Prostate gland (tissue), 2 donors: ENCODE measurements around the gene GPR158.

ENCODE experiments used
- POLR2AphosphoS5 ChIP-seq: sonication (generic); formaldehyde crosslinking; IDR thresholded peaks from one replicate; pipeline ENCODE4 v1.6.1; 2017; ENCODE audit warnings: antibody characterized with exemption
- TF ChIP-seq, protein P1 (sequence below), 4 experiments: fragments of 200-600 bp in 2 of 4; fragments of 450-650 bp in 2 of 4; sonication (generic) in 2 of 4; IDR thresholded peaks; 1 replicate in 3 of 4; 2 replicates in 1 of 4; pipeline ENCODE4 v1.5.1; 2016 to 2019; ENCODE audit warnings: antibody characterized with exemption in 4 of 4, mild to moderate bottlenecking in 2 of 4, moderate library complexity in 2 of 4

DNA sequence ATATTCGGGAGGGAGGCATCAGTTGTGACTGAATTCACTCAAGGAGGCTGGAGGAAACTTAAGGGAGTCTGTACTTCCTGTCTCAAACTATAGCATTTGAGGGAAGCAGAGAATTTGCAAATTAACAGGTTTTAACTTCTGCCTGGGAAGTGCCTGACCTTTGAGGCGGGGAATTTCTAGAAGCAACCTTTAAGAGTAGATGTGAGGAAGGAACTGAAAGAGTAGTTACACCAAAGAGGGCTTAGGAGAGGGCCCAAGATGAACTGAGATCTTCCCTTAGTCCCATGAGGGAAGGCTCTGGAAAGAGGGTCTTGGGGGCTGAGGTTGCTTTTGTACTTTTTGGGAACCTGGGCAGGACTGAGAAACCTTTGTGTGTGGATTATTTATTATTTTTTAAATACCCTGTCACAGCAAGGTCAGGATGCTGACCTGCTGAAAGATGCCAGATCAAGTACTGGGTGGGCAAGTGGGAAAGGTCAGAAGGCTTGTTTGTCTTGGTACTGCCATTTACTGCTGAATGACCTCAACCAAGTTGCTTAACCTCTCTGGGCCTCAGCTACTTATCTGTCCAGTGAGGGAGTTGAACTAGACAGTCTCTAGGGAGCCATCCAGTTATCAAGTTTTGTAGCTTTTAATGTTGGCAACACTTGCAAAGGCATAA lies 2.4 kb downstream of the GPR158 start:
- TF ChIP-seq, protein P1, sequence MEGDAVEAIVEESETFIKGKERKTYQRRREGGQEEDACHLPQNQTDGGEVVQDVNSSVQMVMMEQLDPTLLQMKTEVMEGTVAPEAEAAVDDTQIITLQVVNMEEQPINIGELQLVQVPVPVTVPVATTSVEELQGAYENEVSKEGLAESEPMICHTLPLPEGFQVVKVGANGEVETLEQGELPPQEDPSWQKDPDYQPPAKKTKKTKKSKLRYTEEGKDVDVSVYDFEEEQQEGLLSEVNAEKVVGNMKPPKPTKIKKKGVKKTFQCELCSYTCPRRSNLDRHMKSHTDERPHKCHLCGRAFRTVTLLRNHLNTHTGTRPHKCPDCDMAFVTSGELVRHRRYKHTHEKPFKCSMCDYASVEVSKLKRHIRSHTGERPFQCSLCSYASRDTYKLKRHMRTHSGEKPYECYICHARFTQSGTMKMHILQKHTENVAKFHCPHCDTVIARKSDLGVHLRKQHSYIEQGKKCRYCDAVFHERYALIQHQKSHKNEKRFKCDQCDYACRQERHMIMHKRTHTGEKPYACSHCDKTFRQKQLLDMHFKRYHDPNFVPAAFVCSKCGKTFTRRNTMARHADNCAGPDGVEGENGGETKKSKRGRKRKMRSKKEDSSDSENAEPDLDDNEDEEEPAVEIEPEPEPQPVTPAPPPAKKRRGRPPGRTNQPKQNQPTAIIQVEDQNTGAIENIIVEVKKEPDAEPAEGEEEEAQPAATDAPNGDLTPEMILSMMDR (IDR thresholded peaks at IDR 0.05), result no peak
- no peak for TF ChIP-seq POLR2AphosphoS5
